H1 (cell line): ENCODE data around the gene RTF2. TPM values are rescaled to one million over a fixed set of nuclear protein-coding genes. Genes with fewer than 3 reads are reported as not detected.

Experiments used
- CBX5 ChIP-seq: fragments of 300-800, 300-1000 bp; sonication (generic); IDR thresholded peaks from 2 replicates; pipeline ENCODE4 v1.7.1; 2016; ENCODE audit warnings: antibody characterized with exemption, low read length, low read depth
- CHD7 ChIP-seq: fragments of 300-600 bp; sonication (generic); IDR thresholded peaks from 2 replicates; pipeline ENCODE4 v1.7.1; 2012; ENCODE audit warnings: low read length, moderate library complexity, mild to moderate bottlenecking, inconsistent platforms; ENCODE audit not compliant: insufficient replicate concordance
- FOSL1 ChIP-seq: IDR thresholded peaks from 2 replicates; pipeline ENCODE4 v1.6.1; 2011; ENCODE audit warnings: mild to moderate bottlenecking, low read depth, low read length, moderate library complexity; ENCODE audit not compliant: insufficient read depth
- GABPA ChIP-seq: IDR thresholded peaks from 2 replicates; pipeline ENCODE4 v1.6.1; 2011; ENCODE audit warnings: mild to moderate bottlenecking, low read length, moderate library complexity, borderline replicate concordance; ENCODE audit not compliant: insufficient read depth
- GTF2F1 ChIP-seq: IDR thresholded peaks from 2 replicates; pipeline ENCODE4 v1.6.1; 2012; ENCODE audit warnings: low read depth, low read length, improper control_type of control experiment, borderline replicate concordance
- JUND ChIP-seq: IDR thresholded peaks from 2 replicates; pipeline ENCODE4 v1.6.1; 2011; ENCODE audit warnings: mild to moderate bottlenecking, improper control_type of control experiment, low read length
- KDM1A ChIP-seq: fragments of 200-600, 300-600 bp; sonication (generic); IDR thresholded peaks from 2 replicates; pipeline ENCODE4 v1.7.1; 2016; ENCODE audit warnings: mild to moderate bottlenecking, low read length, borderline replicate concordance
- MAX ChIP-seq: IDR thresholded peaks from 2 replicates; pipeline ENCODE4 v1.6.1; 2012; ENCODE audit warnings: inconsistent platforms
- NRF1 ChIP-seq: IDR thresholded peaks from 2 replicates; pipeline ENCODE4 v1.6.1; 2011; ENCODE audit warnings: mild to moderate bottlenecking, low read depth, low read length, improper control_type of control experiment
- SAP30 ChIP-seq: fragments of 300-600 bp; sonication (generic); IDR thresholded peaks from 2 replicates; pipeline ENCODE4 v1.7.1; 2012; ENCODE audit warnings: low read length, moderate library complexity, mild to moderate bottlenecking, inconsistent platforms; ENCODE audit not compliant: insufficient read depth, insufficient replicate concordance
- SP4 ChIP-seq: IDR thresholded peaks from 2 replicates; pipeline ENCODE4 v1.6.1; 2012; ENCODE audit warnings: low read length, inconsistent platforms
- ZNF274 ChIP-seq: IDR thresholded peaks from 2 replicates; pipeline ENCODE4 v1.7.0; 2012; ENCODE audit warnings: low read length, borderline replicate concordance; ENCODE audit errors: extremely low read depth
- polyA plus RNA-seq, 7 experiments: library from polyadenylated mRNA; depleted of rRNA in 3 of 7; stranded (reverse) in 5 of 7; unstranded in 2 of 7; fragments of >200 nt in 5 of 7; fragments of 200-250 nt in 2 of 7; gene quantifications; 1 replicate in 5 of 7; 2 replicates in 1 of 7; 4 replicates in 1 of 7; pipeline versions ENCODE4 v1.2.1 to v1.2.3, GENCODE V29; 2011 to 2013; ENCODE audit warnings: missing spikeins in 2 of 7, mixed read lengths in 2 of 7
- total RNA-seq: library from RNA; stranded (reverse); fragmentation: NEBNext Ultra II Directional; extraction: Animal tissue kit (Norgen Biotek cat#: 25700); gene quantifications from 2 replicates; pipeline ENCODE4 v1.2.1, GENCODE V29; 2021

RTF2 gene
- total and polyA plus RNA-seq, 2 of the 8 experiments (the other 6 are each of a cell fraction or from before 2014, with no cell fraction given): 33.9 to 51.2 TPM

DNA sequence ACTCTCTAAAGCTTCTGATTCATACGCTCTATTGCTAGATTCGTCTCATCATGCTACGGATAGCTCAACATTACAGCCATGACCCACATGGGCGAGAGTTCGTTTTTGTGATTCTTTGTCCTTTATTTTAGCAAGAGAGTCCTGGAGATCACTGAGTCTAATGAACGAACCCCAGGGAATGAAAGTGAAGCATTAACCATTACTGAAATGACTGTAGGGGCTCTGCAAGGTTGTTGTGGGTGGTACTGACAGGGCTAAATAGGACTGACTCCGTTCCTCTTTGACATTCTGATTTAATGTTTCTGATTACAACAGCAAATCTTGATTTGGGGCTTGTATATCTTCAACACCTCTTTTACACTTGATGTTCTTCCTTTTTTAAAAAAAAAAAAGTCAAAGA lies 13.7 kb upstream of the RTF2 start (continued):
- TF ChIP-seq CHD7 (no peak), GTF2F1 (no peak), JUND (no peak), ZNF274 (no peak), KDM1A (no peak), CBX5 (no peak), GABPA (no peak), FOSL1 (no peak), SP4 (no peak), MAX (no peak), NRF1 (no peak), SAP30 (no peak)
